K562 (cell line): Measurements from ENCODE around the gene SERPINE1. TPM values are rescaled to one million over a fixed set of nuclear protein-coding genes. Genes with fewer than 3 reads are reported as not detected.

Experiments used
- ARID1B ChIP-seq: fragments of 450-650 bp; IDR thresholded peaks from 2 replicates; pipeline ENCODE4 v1.6.1; 2016; ENCODE audit warnings: antibody characterized with exemption, mild to moderate bottlenecking, inconsistent platforms
- BRD9 ChIP-seq: fragments of 450-650 bp; IDR thresholded peaks from 2 replicates; pipeline ENCODE4 v1.6.1; 2018; ENCODE audit warnings: low read depth; ENCODE audit not compliant: partially characterized antibody
- CBFB ChIP-seq: sonication (generic); formaldehyde crosslinking; IDR thresholded peaks from 2 replicates; pipeline ENCODE4 v1.4.0; 2020; ENCODE audit warnings: mild to moderate bottlenecking, missing genetic modification reagents
- CBX8 ChIP-seq: fragments of 200-600 bp; sonication (generic); IDR thresholded peaks from 2 replicates; pipeline ENCODE4 v1.6.1; 2012; ENCODE audit warnings: borderline replicate concordance, mixed run types, low read depth, mild to moderate bottlenecking, moderate library complexity, mixed read lengths, low read length, control low read depth, inconsistent platforms; ENCODE audit not compliant: poor library complexity, severe bottlenecking; ENCODE audit errors: extremely low read depth
- CEBPG ChIP-seq, 3 experiments: fragments of 200-800 bp in 1 of 3; sonication (Bioruptor generic) in 1 of 3; sonication (generic) in 1 of 3; formaldehyde crosslinking in 1 of 3; IDR thresholded peaks in 2 of 3; conservative IDR thresholded peaks in 1 of 3; 2 replicates each; pipeline versions ENCODE4 v1.6.1 to v1.8.0; 2016 to 2022; ENCODE audit warnings: missing compliant biosample characterization in 2 of 3, missing genetic modification characterization in 2 of 3, mild to moderate bottlenecking in 1 of 3, missing genetic modification reagents in 1 of 3
- CREB1 ChIP-seq, 2 experiments: sonication (generic) in 1 of 2; formaldehyde crosslinking in 1 of 2; IDR thresholded peaks; 2 replicates each; pipeline versions ENCODE4 v1.6.1 to v1.8.0; 2012 to 2022; ENCODE audit warnings: inconsistent platforms in 1 of 2, mild to moderate bottlenecking in 1 of 2, missing genetic modification reagents in 1 of 2, moderate library complexity in 1 of 2
- EP300 ChIP-seq: IDR thresholded peaks from 2 replicates; pipeline ENCODE4 v1.6.1; 2012; ENCODE audit warnings: low read length, improper control_type of control experiment
- EZH2 ChIP-seq: IDR thresholded peaks from 2 replicates; pipeline ENCODE4 v1.6.1; 2012; ENCODE audit warnings: low read depth, mild to moderate bottlenecking, inconsistent platforms, low read length, borderline replicate concordance
- FOS ChIP-seq: IDR thresholded peaks from 3 replicates; pipeline ENCODE4 v1.6.1; 2011; ENCODE audit not compliant: insufficient read length; ENCODE audit errors: extremely low read depth
- FOSL1 ChIP-seq: fragments of 200-800 bp; sonication (Bioruptor generic); conservative IDR thresholded peaks from 2 replicates; pipeline ENCODE4 v1.6.1; 2016; ENCODE audit warnings: missing genetic modification characterization, missing compliant biosample characterization
- HNRNPLL ChIP-seq: fragments of 200-400 bp; formaldehyde crosslinking; IDR thresholded peaks from 2 replicates; pipeline ENCODE4 v1.6.1; 2017; ENCODE audit warnings: low read length, low read depth, mild to moderate bottlenecking; ENCODE audit not compliant: poor library complexity, severe bottlenecking
- LARP7 ChIP-seq: fragments of 450-650 bp; IDR thresholded peaks from 2 replicates; pipeline ENCODE4 v1.6.1; 2016
- ZFPM2 ChIP-seq: fragments of 250-450 bp; sonication (Bioruptor Pico); IDR thresholded peaks from 2 replicates; pipeline ENCODE4 v1.5.1; 2022; ENCODE audit warnings: mild to moderate bottlenecking
- ZKSCAN1 ChIP-seq: fragments of 150-350 bp; IDR thresholded peaks from 2 replicates; pipeline ENCODE4 v1.6.1; 2016; ENCODE audit warnings: low read depth, low read length
- ZKSCAN3 ChIP-seq: fragments of 250-450 bp; sonication (Bioruptor Pico); IDR thresholded peaks from 2 replicates; pipeline ENCODE4 v1.4.0; 2020
- ZNF586 ChIP-seq: fragments of 450-650 bp; formaldehyde crosslinking; conservative IDR thresholded peaks from 2 replicates; pipeline ENCODE4 v1.4.0; 2020; ENCODE audit warnings: mild to moderate bottlenecking, moderate library complexity
- polyA plus RNA-seq, 8 experiments: library from polyadenylated mRNA; depleted of rRNA in 4 of 8; stranded (reverse) in 5 of 8; unstranded in 3 of 8; fragments of >200 nt; fragmentation: Nextera tagmentation in 2 of 8; fragmentation: Illumina TruSeq in 1 of 8; extraction: Ambion mirVana in 2 of 8; extraction: Trizol in 1 of 8; gene quantifications; 2 replicates each; pipeline versions ENCODE4 v1.2.1 to v1.2.3, GENCODE V29; 2011 to 2014; ENCODE audit warnings: inconsistent platforms in 1 of 8, missing spikeins in 1 of 8
- total RNA-seq, 7 experiments: library from RNA; depleted of rRNA in 6 of 7; stranded (reverse); fragments of >200 nt in 6 of 7; fragmentation: Illumina TruSeq in 2 of 7; extraction: Trizol in 2 of 7; gene quantifications; 2 replicates each; pipeline versions ENCODE4 v1.2.1 to v1.2.3, GENCODE V29; 2011 to 2021; ENCODE audit warnings: low replicate concordance in 1 of 7
- TF ChIP-seq, protein P1 (sequence below): sonication (generic); formaldehyde crosslinking; IDR thresholded peaks from 2 replicates; pipeline ENCODE4 v1.8.0; 2022; ENCODE audit warnings: mild to moderate bottlenecking, missing genetic modification reagents
- TF ChIP-seq, protein P2 (sequence below): fragments of 450-650 bp; formaldehyde crosslinking; IDR thresholded peaks from 2 replicates; pipeline ENCODE4 v1.4.0; 2020; ENCODE audit warnings: mild to moderate bottlenecking, moderate library complexity
- TF ChIP-seq, protein P3 (sequence below), 2 experiments: fragments of 450-650 bp in 1 of 2; sonication (generic) in 1 of 2; formaldehyde crosslinking in 1 of 2; IDR thresholded peaks in 1 of 2; conservative IDR thresholded peaks in 1 of 2; 2 replicates each; pipeline versions ENCODE4 v1.6.1 to v1.8.1; 2016 to 2023; ENCODE audit warnings: mild to moderate bottlenecking in 2 of 2, moderate library complexity in 2 of 2, inconsistent platforms in 1 of 2, missing genetic modification reagents in 1 of 2
- TF ChIP-seq, protein P4 (sequence below): sonication (generic); formaldehyde crosslinking; IDR thresholded peaks from 2 replicates; pipeline ENCODE4 v1.8.0; 2022; ENCODE audit warnings: mild to moderate bottlenecking, missing genetic modification reagents
- TF ChIP-seq, protein P5 (sequence below): fragments of 450-650 bp; IDR thresholded peaks from 2 replicates; pipeline ENCODE4 v1.6.1; 2016; ENCODE audit warnings: borderline replicate concordance

Gene SERPINE1
- total and polyA plus RNA-seq, 9 of the 15 experiments (the other 6 are each of a cell fraction or from before 2014, with no cell fraction given) = 0.22 to 4.8 (median 0.91) TPM

DNA sequence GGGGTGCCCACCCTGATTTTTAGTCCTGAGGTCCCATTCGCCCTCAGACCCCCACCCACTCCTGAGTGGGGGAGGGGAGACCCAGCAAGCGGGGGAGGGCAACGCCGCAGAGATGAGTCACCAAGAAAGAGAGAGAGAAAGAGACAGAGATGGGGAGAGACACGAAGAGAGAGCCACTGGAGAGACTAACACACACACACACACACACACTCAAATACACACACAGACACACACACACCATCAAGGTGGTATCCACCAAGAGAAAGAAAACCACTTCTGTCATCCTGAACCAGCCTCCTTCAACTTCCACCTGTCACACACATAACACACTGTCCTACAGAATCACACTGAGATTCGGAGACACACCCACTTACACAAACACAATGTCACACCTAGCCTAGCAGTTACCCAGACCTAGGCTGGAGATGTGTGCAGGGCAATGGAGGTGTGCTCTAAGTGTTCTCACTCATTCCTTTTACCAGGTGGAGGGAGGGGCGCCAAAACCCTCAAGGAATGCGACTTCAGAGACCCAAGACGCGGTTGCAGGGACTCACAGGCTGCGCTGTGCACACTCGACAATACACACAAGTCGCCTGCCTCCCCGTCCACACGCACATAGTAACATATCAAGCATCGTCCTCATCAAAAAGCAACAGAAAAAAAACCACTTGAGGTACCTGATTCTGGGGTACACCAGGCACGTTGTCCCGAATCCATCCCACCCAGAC, 42.4 kb downstream of the SERPINE1 start (continued):
- TF ChIP-seq CBX8 = no peak
- TF ChIP-seq ZNF586 (CRISPR knock-in tag) = no peak
- peak; percentile 17 for TF ChIP-seq BRD9
- TF ChIP-seq, protein P1, sequence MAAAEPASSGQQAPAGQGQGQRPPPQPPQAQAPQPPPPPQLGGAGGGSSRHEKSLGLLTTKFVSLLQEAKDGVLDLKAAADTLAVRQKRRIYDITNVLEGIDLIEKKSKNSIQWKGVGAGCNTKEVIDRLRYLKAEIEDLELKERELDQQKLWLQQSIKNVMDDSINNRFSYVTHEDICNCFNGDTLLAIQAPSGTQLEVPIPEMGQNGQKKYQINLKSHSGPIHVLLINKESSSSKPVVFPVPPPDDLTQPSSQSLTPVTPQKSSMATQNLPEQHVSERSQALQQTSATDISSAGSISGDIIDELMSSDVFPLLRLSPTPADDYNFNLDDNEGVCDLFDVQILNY (CRISPR knock-in tag) = no peak
- TF ChIP-seq FOSL1 = peak; percentile 90
- TF ChIP-seq ZKSCAN1 = no peak
- TF ChIP-seq, protein P2, sequence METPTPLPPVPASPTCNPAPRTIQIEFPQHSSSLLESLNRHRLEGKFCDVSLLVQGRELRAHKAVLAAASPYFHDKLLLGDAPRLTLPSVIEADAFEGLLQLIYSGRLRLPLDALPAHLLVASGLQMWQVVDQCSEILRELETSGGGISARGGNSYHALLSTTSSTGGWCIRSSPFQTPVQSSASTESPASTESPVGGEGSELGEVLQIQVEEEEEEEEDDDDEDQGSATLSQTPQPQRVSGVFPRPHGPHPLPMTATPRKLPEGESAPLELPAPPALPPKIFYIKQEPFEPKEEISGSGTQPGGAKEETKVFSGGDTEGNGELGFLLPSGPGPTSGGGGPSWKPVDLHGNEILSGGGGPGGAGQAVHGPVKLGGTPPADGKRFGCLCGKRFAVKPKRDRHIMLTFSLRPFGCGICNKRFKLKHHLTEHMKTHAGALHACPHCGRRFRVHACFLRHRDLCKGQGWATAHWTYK = no peak
- TF ChIP-seq, protein P3, sequence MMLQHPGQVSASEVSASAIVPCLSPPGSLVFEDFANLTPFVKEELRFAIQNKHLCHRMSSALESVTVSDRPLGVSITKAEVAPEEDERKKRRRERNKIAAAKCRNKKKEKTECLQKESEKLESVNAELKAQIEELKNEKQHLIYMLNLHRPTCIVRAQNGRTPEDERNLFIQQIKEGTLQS (IDR thresholded peaks at IDR 0.05) = peak; percentile 92
- TF ChIP-seq, protein P3 (CRISPR knock-in tag; conservative IDR thresholded peaks at IDR 0.05) = no peak
- no peak for TF ChIP-seq CEBPG (CRISPR knock-in tag; IDR thresholded peaks at IDR 0.05)
- TF ChIP-seq CEBPG (tag; conservative IDR thresholded peaks at IDR 0.05 in 1 of 2, IDR thresholded peaks at IDR 0.05 in 1 of 2) = no peak
- no peak for TF ChIP-seq EZH2
- 0 out of 2 replicates have a peak, but pooled peaks have one; percentile 32 for TF ChIP-seq LARP7
- TF ChIP-seq HNRNPLL = no peak
- TF ChIP-seq, protein P4, sequence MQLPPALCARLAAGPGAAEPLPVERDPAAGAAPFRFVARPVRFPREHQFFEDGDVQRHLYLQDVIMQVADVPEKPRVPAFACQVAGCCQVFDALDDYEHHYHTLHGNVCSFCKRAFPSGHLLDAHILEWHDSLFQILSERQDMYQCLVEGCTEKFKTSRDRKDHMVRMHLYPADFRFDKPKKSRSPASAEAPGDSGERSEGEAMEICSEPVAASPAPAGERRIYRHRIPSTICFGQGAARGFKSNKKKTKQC (CRISPR knock-in tag) = peak; percentile 56; the same call in 1 of the 2 replicates
- TF ChIP-seq FOS = peak; percentile 49
- no peak for TF ChIP-seq EP300
- TF ChIP-seq ARID1B = peak; percentile 89
- no peak for TF ChIP-seq ZKSCAN3 (CRISPR knock-in tag)
- no peak for TF ChIP-seq CREB1 (IDR thresholded peaks at IDR 0.05)
- no peak for TF ChIP-seq CREB1 (CRISPR knock-in tag; IDR thresholded peaks at IDR 0.05)
- TF ChIP-seq CBFB (CRISPR knock-in tag) = 0 out of 2 replicates have a peak, but pooled peaks have one; percentile 13
- no peak for TF ChIP-seq ZFPM2 (CRISPR knock-in tag)
- TF ChIP-seq, protein P5, sequence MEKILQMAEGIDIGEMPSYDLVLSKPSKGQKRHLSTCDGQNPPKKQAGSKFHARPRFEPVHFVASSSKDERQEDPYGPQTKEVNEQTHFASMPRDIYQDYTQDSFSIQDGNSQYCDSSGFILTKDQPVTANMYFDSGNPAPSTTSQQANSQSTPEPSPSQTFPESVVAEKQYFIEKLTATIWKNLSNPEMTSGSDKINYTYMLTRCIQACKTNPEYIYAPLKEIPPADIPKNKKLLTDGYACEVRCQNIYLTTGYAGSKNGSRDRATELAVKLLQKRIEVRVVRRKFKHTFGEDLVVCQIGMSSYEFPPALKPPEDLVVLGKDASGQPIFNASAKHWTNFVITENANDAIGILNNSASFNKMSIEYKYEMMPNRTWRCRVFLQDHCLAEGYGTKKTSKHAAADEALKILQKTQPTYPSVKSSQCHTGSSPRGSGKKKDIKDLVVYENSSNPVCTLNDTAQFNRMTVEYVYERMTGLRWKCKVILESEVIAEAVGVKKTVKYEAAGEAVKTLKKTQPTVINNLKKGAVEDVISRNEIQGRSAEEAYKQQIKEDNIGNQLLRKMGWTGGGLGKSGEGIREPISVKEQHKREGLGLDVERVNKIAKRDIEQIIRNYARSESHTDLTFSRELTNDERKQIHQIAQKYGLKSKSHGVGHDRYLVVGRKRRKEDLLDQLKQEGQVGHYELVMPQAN = peak; percentile 43; the same call in 1 of the 2 replicates
